WTC11 (cell line): Measurements from ENCODE around the gene DAB1. TPM values are rescaled to one million over a fixed set of nuclear protein-coding genes. Genes with fewer than 3 reads are reported as not detected.

Experiments used
- ATAC-seq: fragments of 200-7000 bp; cut with Tn5 transposase; 2 replicates; pipeline ENCODE4 v1.10.0; 2021; ENCODE audit warnings: mild to moderate bottlenecking, moderate library complexity
- CTCF ChIA-PET: fragments of 300-600 bp; sonication (Branson Sonifier 250); formaldehyde crosslinking; loops from one replicate; lab custom pipeline; 2021; ENCODE audit warnings: antibody characterized with exemption; lab: Charles Lee
- POLR2A ChIA-PET: fragments of 350-600 bp; sonication (Branson Sonifier 250); formaldehyde crosslinking; loops from one replicate; lab custom pipeline; 2021; ENCODE audit warnings: antibody characterized with exemption; lab: Charles Lee
- DNase-seq: peaks from one replicate; pipeline ENCODE4 v3.0.0; 2021; ENCODE audit warnings: low spot score
- H3K27ac Mint-ChIP-seq: 2 replicates; pipeline ENCODE4 v1.8.0; 2021; ENCODE audit warnings: mixed read lengths
- H3K27me3 Mint-ChIP-seq: 2 replicates; pipeline ENCODE4 v1.8.0; 2021; ENCODE audit warnings: low read depth, mild to moderate bottlenecking, moderate library complexity, mixed read lengths
- H3K36me3 Mint-ChIP-seq: 2 replicates; pipeline ENCODE4 v1.8.0; 2021; ENCODE audit warnings: mixed read lengths
- H3K4me1 Mint-ChIP-seq: 2 replicates; pipeline ENCODE4 v1.8.0; 2022; ENCODE audit warnings: mixed read lengths
- H3K4me3 Mint-ChIP-seq: 2 replicates; pipeline ENCODE4 v1.8.0; 2021; ENCODE audit warnings: mild to moderate bottlenecking, moderate library complexity, mixed read lengths
- H3K9me3 Mint-ChIP-seq: 2 replicates; pipeline ENCODE4 v1.8.0; 2021; ENCODE audit warnings: mixed read lengths
- CDX4 ChIP-seq: fragments of 250-450 bp; sonication (Bioruptor Pico); IDR thresholded peaks from 2 replicates; pipeline ENCODE4 v1.9.0; 2021; ENCODE audit warnings: moderate library complexity, mild to moderate bottlenecking, inconsistent platforms, borderline replicate concordance
- CREM ChIP-seq: sonication (generic); formaldehyde crosslinking; IDR thresholded peaks from 2 replicates; pipeline ENCODE4 v1.8.1; 2022; ENCODE audit warnings: mild to moderate bottlenecking, missing genetic modification reagents, moderate library complexity
- EMX1 ChIP-seq: fragments of 250-450 bp; sonication (Bioruptor Pico); IDR thresholded peaks from 2 replicates; pipeline ENCODE4 v1.8.0; 2021; ENCODE audit warnings: mild to moderate bottlenecking
- FOXJ3 ChIP-seq: sonication (generic); formaldehyde crosslinking; IDR thresholded peaks from 2 replicates; pipeline ENCODE4 v1.9.0; 2021; ENCODE audit warnings: missing genetic modification reagents, mild to moderate bottlenecking, borderline replicate concordance
- GRHL2 ChIP-seq: fragments of 250-450 bp; sonication (Bioruptor Pico); IDR thresholded peaks from 2 replicates; pipeline ENCODE4 v1.8.0; 2022; ENCODE audit warnings: mild to moderate bottlenecking, moderate library complexity; ENCODE audit not compliant: insufficient replicate concordance, severe bottlenecking
- HMGA2 ChIP-seq: fragments of 250-450 bp; sonication (Bioruptor Pico); IDR thresholded peaks from 2 replicates; pipeline ENCODE4 v1.4.0; 2021; ENCODE audit warnings: mild to moderate bottlenecking, moderate library complexity
- JUN ChIP-seq: sonication (generic); formaldehyde crosslinking; IDR thresholded peaks from 2 replicates; pipeline ENCODE4 v1.8.0; 2023; ENCODE audit warnings: mild to moderate bottlenecking, missing genetic modification reagents
- MXD4 ChIP-seq: fragments of 250-450 bp; sonication (Bioruptor Pico); IDR thresholded peaks from 2 replicates; pipeline ENCODE4 v1.8.0; 2021; ENCODE audit warnings: mild to moderate bottlenecking, moderate library complexity, borderline replicate concordance
- NFE2L1 ChIP-seq: sonication (generic); formaldehyde crosslinking; IDR thresholded peaks from 2 replicates; pipeline ENCODE4 v1.8.1; 2023; ENCODE audit warnings: missing genetic modification reagents
- NR1H2 ChIP-seq: sonication (generic); formaldehyde crosslinking; IDR thresholded peaks from 2 replicates; pipeline ENCODE4 v1.9.0; 2021; ENCODE audit warnings: mild to moderate bottlenecking, moderate library complexity, missing genetic modification reagents
- RELA ChIP-seq: sonication (generic); formaldehyde crosslinking; IDR thresholded peaks from 2 replicates; pipeline ENCODE4 v1.8.1; 2022; ENCODE audit warnings: missing genetic modification reagents, mild to moderate bottlenecking, borderline replicate concordance
- SMAD3 ChIP-seq: sonication (generic); formaldehyde crosslinking; IDR thresholded peaks from 2 replicates; pipeline ENCODE4 v1.8.0; 2022; ENCODE audit warnings: missing genetic modification reagents, mild to moderate bottlenecking, borderline replicate concordance
- SMAD4 ChIP-seq: sonication (generic); formaldehyde crosslinking; IDR thresholded peaks from 2 replicates; pipeline ENCODE4 v1.8.0; 2022; ENCODE audit warnings: mild to moderate bottlenecking, missing genetic modification reagents
- SOX15 ChIP-seq: fragments of 250-450 bp; sonication (Bioruptor Pico); IDR thresholded peaks from 2 replicates; pipeline ENCODE4 v1.9.0; 2021; ENCODE audit warnings: mild to moderate bottlenecking
- TEAD1 ChIP-seq: sonication (generic); formaldehyde crosslinking; IDR thresholded peaks from 2 replicates; pipeline ENCODE4 v1.8.0; 2022; ENCODE audit warnings: mild to moderate bottlenecking, missing genetic modification reagents
- ZNF263 ChIP-seq: sonication (generic); formaldehyde crosslinking; IDR thresholded peaks from 2 replicates; pipeline ENCODE4 v1.8.1; 2022; ENCODE audit warnings: low read depth, mild to moderate bottlenecking, moderate library complexity, missing genetic modification reagents
- ZNF317 ChIP-seq: sonication (generic); formaldehyde crosslinking; IDR thresholded peaks from 2 replicates; pipeline ENCODE4 v1.8.1; 2023; ENCODE audit warnings: low read depth, mild to moderate bottlenecking, moderate library complexity, missing genetic modification reagents, borderline replicate concordance
- ZNF396 ChIP-seq: fragments of 250-450 bp; sonication (Bioruptor Pico); IDR thresholded peaks from 2 replicates; pipeline ENCODE4 v1.8.0; 2021; ENCODE audit warnings: mild to moderate bottlenecking, moderate library complexity, borderline replicate concordance
- ZNF416 ChIP-seq: fragments of 250-450 bp; sonication (Bioruptor Pico); IDR thresholded peaks from 2 replicates; pipeline ENCODE4 v1.9.0; 2021; ENCODE audit warnings: mild to moderate bottlenecking, inconsistent platforms
- ZNF423 ChIP-seq: fragments of 250-450 bp; sonication (Bioruptor Pico); IDR thresholded peaks from 2 replicates; pipeline ENCODE4 v2.1.2; 2022; ENCODE audit warnings: mild to moderate bottlenecking, moderate library complexity
- ZNF532 ChIP-seq: fragments of 250-450 bp; sonication (Bioruptor Pico); IDR thresholded peaks from 2 replicates; pipeline ENCODE4 v1.9.0; 2021; ENCODE audit warnings: mild to moderate bottlenecking, borderline replicate concordance
- ZNF671 ChIP-seq: fragments of 250-450 bp; sonication (Bioruptor Pico); IDR thresholded peaks from 2 replicates; pipeline ENCODE4 v1.8.0; 2021; ENCODE audit warnings: mild to moderate bottlenecking
- total RNA-seq: library from RNA; stranded (reverse); gene quantifications from 3 replicates; pipeline ENCODE4 v1.2.3, GENCODE V29; 2021
- TF ChIP-seq, protein P1 (sequence below): sonication (generic); formaldehyde crosslinking; IDR thresholded peaks from 2 replicates; pipeline ENCODE4 v1.8.1; 2023; ENCODE audit warnings: mild to moderate bottlenecking, moderate library complexity, missing genetic modification reagents
- TF ChIP-seq, protein P2 (sequence below): sonication (generic); formaldehyde crosslinking; IDR thresholded peaks from 2 replicates; pipeline ENCODE4 v1.8.1; 2023; ENCODE audit warnings: mild to moderate bottlenecking, missing genetic modification reagents, moderate library complexity
- TF ChIP-seq, protein P3 (sequence below): sonication (generic); formaldehyde crosslinking; conservative IDR thresholded peaks from 2 replicates; pipeline ENCODE4 v1.8.1; 2023; ENCODE audit warnings: mild to moderate bottlenecking, low read depth, missing genetic modification reagents, moderate library complexity

The DAB1 gene
- total RNA-seq, 1 experiment from 2014 or later, result 10.7 TPM

DNA sequence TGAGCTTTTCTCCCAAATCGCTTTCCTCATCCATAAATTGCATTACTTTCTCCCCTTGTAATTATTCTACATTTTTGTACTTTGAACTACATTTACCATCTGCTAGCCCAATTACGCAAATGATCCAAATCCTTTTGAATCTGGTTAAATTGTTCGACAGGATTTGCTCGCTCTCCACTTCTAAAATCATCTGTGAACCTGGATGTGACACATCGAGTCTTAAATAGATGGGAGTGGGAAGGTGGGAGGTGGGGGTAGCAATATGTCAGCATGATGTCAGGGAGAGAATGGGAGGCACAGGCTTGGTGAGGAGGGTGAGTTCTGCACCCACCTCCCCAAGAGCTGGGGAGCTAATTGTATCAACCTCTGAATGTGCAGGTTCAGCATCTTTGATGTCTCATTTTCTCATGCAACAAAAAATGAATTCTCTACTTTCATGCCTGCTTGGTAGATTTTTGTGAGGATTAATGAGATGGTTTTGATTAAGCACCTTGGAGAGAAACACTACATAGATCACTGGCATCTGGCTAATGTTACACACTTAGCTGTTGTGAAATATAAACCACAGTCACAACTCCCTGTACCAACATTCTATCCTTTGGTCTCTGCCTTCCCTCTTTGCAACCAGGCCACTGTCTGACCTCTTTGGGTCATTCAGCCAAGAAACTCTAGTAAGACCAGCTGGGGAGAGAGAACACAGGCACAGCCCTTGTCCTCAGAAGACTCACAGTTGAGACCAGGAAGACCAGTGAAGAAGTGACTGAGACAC, 165.1 kb downstream of the DAB1 start:
- DNase-seq (no peak), ATAC-seq (no peak)
- Mint-ChIP-seq H3K36me3 (peaks cover 10% of the 10 kb centered on the region), H3K9me3 (peaks cover 16% of the 10 kb centered on the region)
- POLR2A ChIA-PET, result no interaction called here
- no peak for TF ChIP-seq JUN (CRISPR knock-in tag)
- TF ChIP-seq TEAD1 (CRISPR knock-in tag), result no peak
- TF ChIP-seq HMGA2, result no peak
- TF ChIP-seq ZNF317 (CRISPR knock-in tag), result no peak
- TF ChIP-seq EMX1 (CRISPR knock-in tag), result no peak
- no peak for TF ChIP-seq ZNF396 (CRISPR knock-in tag)
- TF ChIP-seq, protein P1, sequence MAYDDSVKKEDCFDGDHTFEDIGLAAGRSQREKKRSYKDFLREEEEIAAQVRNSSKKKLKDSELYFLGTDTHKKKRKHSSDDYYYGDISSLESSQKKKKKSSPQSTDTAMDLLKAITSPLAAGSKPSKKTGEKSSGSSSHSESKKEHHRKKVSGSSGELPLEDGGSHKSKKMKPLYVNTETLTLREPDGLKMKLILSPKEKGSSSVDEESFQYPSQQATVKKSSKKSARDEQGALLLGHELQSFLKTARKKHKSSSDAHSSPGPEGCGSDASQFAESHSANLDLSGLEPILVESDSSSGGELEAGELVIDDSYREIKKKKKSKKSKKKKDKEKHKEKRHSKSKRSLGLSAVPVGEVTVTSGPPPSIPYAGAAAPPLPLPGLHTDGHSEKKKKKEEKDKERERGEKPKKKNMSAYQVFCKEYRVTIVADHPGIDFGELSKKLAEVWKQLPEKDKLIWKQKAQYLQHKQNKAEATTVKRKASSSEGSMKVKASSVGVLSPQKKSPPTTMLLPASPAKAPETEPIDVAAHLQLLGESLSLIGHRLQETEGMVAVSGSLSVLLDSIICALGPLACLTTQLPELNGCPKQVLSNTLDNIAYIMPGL, result no peak
- TF ChIP-seq, protein P2, sequence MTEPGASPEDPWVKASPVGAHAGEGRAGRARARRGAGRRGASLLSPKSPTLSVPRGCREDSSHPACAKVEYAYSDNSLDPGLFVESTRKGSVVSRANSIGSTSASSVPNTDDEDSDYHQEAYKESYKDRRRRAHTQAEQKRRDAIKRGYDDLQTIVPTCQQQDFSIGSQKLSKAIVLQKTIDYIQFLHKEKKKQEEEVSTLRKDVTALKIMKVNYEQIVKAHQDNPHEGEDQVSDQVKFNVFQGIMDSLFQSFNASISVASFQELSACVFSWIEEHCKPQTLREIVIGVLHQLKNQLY (CRISPR knock-in tag), result no peak
- TF ChIP-seq, protein P3, sequence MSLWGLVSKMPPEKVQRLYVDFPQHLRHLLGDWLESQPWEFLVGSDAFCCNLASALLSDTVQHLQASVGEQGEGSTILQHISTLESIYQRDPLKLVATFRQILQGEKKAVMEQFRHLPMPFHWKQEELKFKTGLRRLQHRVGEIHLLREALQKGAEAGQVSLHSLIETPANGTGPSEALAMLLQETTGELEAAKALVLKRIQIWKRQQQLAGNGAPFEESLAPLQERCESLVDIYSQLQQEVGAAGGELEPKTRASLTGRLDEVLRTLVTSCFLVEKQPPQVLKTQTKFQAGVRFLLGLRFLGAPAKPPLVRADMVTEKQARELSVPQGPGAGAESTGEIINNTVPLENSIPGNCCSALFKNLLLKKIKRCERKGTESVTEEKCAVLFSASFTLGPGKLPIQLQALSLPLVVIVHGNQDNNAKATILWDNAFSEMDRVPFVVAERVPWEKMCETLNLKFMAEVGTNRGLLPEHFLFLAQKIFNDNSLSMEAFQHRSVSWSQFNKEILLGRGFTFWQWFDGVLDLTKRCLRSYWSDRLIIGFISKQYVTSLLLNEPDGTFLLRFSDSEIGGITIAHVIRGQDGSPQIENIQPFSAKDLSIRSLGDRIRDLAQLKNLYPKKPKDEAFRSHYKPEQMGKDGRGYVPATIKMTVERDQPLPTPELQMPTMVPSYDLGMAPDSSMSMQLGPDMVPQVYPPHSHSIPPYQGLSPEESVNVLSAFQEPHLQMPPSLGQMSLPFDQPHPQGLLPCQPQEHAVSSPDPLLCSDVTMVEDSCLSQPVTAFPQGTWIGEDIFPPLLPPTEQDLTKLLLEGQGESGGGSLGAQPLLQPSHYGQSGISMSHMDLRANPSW (CRISPR knock-in tag), result no peak
- TF ChIP-seq, all 79 proteins: peak for 0
- Mint-ChIP-seq H3K27me3 (no peaks in the 10 kb centered on the region), H3K4me3 (no peak overlapping the region), H3K4me1 (peaks cover 17% of the 10 kb centered on the region), H3K27ac (no peak overlapping the region)
- CTCF ChIA-PET, result no interaction called here

- H3K36me3 Mint-ChIP-seq, result peaks cover 10% of the 10 kb centered on the region
- no peak for ATAC-seq
- H3K4me3 Mint-ChIP-seq, result no peak overlapping the region
- peaks cover 8% of the 10 kb centered on the region for H3K4me1 Mint-ChIP-seq
- no peak for DNase-seq
- peaks cover 16% of the 10 kb centered on the region for H3K9me3 Mint-ChIP-seq
- ChIA-PET POLR2A (no interaction called here), CTCF (no interaction called here)
- H3K27ac Mint-ChIP-seq, result no peak overlapping the region
- H3K27me3 Mint-ChIP-seq, result no peaks in the 10 kb centered on the region
- TF ChIP-seq SMAD4 (CRISPR knock-in tag), result no peak
- TF ChIP-seq SMAD3 (CRISPR knock-in tag), result no peak
- TF ChIP-seq NR1H2 (CRISPR knock-in tag), result no peak
- TF ChIP-seq GRHL2 (CRISPR knock-in tag), result no peak
- TF ChIP-seq SOX15 (CRISPR knock-in tag), result no peak
- no peak for TF ChIP-seq FOXJ3
- no peak for TF ChIP-seq RELA (CRISPR knock-in tag)
- no peak for TF ChIP-seq CDX4 (CRISPR knock-in tag)
- no peak for TF ChIP-seq NFE2L1 (CRISPR knock-in tag)
- no peak for TF ChIP-seq MXD4 (CRISPR knock-in tag)
- TF ChIP-seq ZNF423 (CRISPR knock-in tag), result no peak
- TF ChIP-seq ZNF416 (CRISPR knock-in tag), result no peak
- TF ChIP-seq ZNF532 (CRISPR knock-in tag), result no peak
- TF ChIP-seq ZNF263 (CRISPR knock-in tag), result no peak
- no peak for TF ChIP-seq ZNF671
- no peak for TF ChIP-seq CREM
These were observed 167.9 kb downstream of the DAB1 start for GRCh38 chr1:57255945-57256344.
